ENCODE measurements around the gene PTPN4.

GRCh38 chr2:119864318-119864717, 104.6 kb downstream of the PTPN4 start:
- TF ChIP-seq CTCF (IDR thresholded peaks at IDR 0.05): no peak
- no peak for TF ChIP-seq POLR2A (IDR thresholded peaks at IDR 0.05)

Data from adrenal gland (tissue), 5 donors.